ENCODE measurements around the gene NOXO1.

Gene NOXO1

GRCh38 chr16:2028146-2028545 is 46.9 kb upstream of the NOXO1 start:
- peaks cover 2% of the 10 kb centered on the region for H3K4me1 ChIP-seq

GRCh38 chr16:2027024-2028010 is 46.0 kb upstream of the NOXO1 start:
- H3K27me3 ChIP-seq (ENCODE audit: control insufficient read depth, insufficient read depth, low read length) = no peaks in the 10 kb centered on the region
- H3K36me3 ChIP-seq (ENCODE audit: control insufficient read depth, insufficient read depth, low read length) = no peaks in the 10 kb centered on the region
- no peaks in the 10 kb centered on the region for H3K9me3 ChIP-seq (ENCODE audit: control insufficient read depth, low read length)
- H2AFZ ChIP-seq = peak overlapping the region; percentile 42
- H3K9ac ChIP-seq = no peak overlapping the region
- no peak overlapping the region for H3K27ac ChIP-seq
- TF ChIP-seq CTCF (IDR thresholded peaks at IDR 0.05) = no peak
- peak overlapping the region; percentile 31 for H3K4me3 ChIP-seq (ENCODE audit: low read depth, low read length)
- peaks cover 5% of the 10 kb centered on the region for H3K4me1 ChIP-seq
- H3K4me2 ChIP-seq (ENCODE audit: low read length) = peak overlapping the region; percentile 27
- no peaks in the 10 kb centered on the region for H3K79me2 ChIP-seq

More at GRCh38 chr16:2028146-2028545, 46.9 kb upstream of the NOXO1 start:
- H3K36me3 ChIP-seq (ENCODE audit: control insufficient read depth, insufficient read depth, low read length) = no peaks in the 10 kb centered on the region
- H3K27ac ChIP-seq = no peak overlapping the region
- H3K27me3 ChIP-seq (ENCODE audit: control insufficient read depth, insufficient read depth, low read length) = no peaks in the 10 kb centered on the region
- H2AFZ ChIP-seq = no peak overlapping the region
- TF ChIP-seq CTCF (IDR thresholded peaks at IDR 0.05) = no peak
- no peak overlapping the region for H3K4me3 ChIP-seq (ENCODE audit: low read depth, low read length)
- H3K4me2 ChIP-seq (ENCODE audit: low read length) = no peak overlapping the region
- no peaks in the 10 kb centered on the region for H3K9me3 ChIP-seq (ENCODE audit: control insufficient read depth, low read length)
- H3K79me2 ChIP-seq = no peaks in the 10 kb centered on the region
- no peak overlapping the region for H3K9ac ChIP-seq

GRCh38 chr16:2026461-2027023 is 45.3 kb upstream of the NOXO1 start, which contains the start of gene NHERF2:
Gene NHERF2, plus strand, starts transcription at chr16:2026902. Its CDS starts 104 bp downstream, at chr16:2027006.
- Histone ChIP-seq H3K4me2 (ENCODE audit: low read length) (peak within 1 kb of the TSS; percentile 37), H3K9me3 (ENCODE audit: control insufficient read depth, low read length) (no peaks in the 10 kb centered on the region), H3K9ac (no peak within 1 kb of the TSS), H3K4me1 (peaks cover 5% of the 10 kb centered on the region), H3K27ac (no peak within 1 kb of the TSS), H3K79me2 (no peaks in the 10 kb centered on the region), H3K36me3 (ENCODE audit: control insufficient read depth, insufficient read depth, low read length) (no peaks in the 10 kb centered on the region), H2AFZ (peak within 1 kb of the TSS; percentile 50), H3K27me3 (ENCODE audit: control insufficient read depth, insufficient read depth, low read length) (no peaks in the 10 kb centered on the region), H3K4me3 (ENCODE audit: low read depth, low read length) (peak within 1 kb of the TSS; percentile 31)
- TF ChIP-seq CTCF (IDR thresholded peaks at IDR 0.05) = no peak

- Histone ChIP-seq H3K79me2 (no peaks in the 10 kb centered on the region), H3K4me3 (ENCODE audit: low read depth, low read length) (no peak overlapping the region), H3K36me3 (ENCODE audit: control insufficient read depth, insufficient read depth, low read length) (no peaks in the 10 kb centered on the region), H3K4me2 (ENCODE audit: low read length) (no peak overlapping the region), H3K27ac (no peak overlapping the region), H3K9me3 (ENCODE audit: control insufficient read depth, low read length) (no peaks in the 10 kb centered on the region), H3K4me1 (peaks cover 5% of the 10 kb centered on the region), H2AFZ (no peak overlapping the region), H3K9ac (no peak overlapping the region), H3K27me3 (ENCODE audit: control insufficient read depth, insufficient read depth, low read length) (no peaks in the 10 kb centered on the region)
- TF ChIP-seq CTCF (IDR thresholded peaks at IDR 0.05) = no peak
Observed at GRCh38 chr16:2025878-2026460, 44.7 kb upstream of the NOXO1 start.
